ENCODE results near the gene UNC45A.

Gene UNC45A

GRCh38 chr15:90946941-90947576, 12.0 kb downstream of the UNC45A start:
- no peak for DNase-seq (ENCODE audit: low spot score)

DNA sequence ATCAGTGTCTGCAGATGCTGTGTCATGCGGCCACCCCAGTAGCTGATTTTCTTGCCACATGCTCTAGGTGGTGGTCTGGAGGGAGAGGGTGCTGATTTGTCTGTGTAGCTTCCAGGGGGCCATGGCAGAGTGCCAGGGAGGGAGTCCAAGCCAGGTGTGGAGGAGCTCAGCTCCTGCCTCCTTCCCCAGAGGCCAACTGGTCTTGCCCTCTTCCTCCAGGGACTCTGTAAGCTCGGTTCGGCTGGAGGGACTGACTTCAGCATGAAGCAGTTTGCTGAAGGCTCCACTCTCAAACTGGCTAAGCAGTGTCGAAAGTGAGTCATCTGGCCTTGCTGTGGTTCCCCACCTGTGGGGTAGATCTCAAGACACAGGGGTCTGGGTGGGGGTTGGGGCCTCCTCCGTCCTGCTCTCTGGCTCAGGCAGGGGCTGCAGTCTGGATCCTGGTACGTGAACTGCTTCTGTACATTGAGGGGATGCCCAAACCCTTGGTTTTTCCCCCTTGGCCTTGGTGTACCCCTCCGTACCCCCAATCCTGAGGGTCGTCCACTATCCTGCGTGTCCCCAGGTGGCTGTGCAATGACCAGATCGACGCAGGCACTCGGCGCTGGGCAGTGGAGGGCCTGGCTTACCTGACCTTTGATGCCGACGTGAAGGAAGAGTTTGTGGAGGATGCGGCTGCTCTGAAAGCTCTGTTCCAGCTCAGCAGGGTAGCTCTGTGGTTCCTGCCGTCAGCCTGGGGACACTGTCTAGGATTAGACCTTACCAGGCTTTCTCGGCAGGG, 12.7 kb downstream of the UNC45A start:
- DNase-seq (ENCODE audit: low spot score): no peak

GRCh38 chr15:90948506-90948905, 13.4 kb downstream of the UNC45A start:
- DNase-seq (ENCODE audit: low spot score): no peak

GRCh38 chr15:90949979-90950675, 15.0 kb downstream of the UNC45A start:
- no peak for DNase-seq (ENCODE audit: low spot score)

- DNase-seq (ENCODE audit: low spot score): no peak
These were observed 15.6 kb downstream of the UNC45A start for GRCh38 chr15:90950676-90951075.

DNA sequence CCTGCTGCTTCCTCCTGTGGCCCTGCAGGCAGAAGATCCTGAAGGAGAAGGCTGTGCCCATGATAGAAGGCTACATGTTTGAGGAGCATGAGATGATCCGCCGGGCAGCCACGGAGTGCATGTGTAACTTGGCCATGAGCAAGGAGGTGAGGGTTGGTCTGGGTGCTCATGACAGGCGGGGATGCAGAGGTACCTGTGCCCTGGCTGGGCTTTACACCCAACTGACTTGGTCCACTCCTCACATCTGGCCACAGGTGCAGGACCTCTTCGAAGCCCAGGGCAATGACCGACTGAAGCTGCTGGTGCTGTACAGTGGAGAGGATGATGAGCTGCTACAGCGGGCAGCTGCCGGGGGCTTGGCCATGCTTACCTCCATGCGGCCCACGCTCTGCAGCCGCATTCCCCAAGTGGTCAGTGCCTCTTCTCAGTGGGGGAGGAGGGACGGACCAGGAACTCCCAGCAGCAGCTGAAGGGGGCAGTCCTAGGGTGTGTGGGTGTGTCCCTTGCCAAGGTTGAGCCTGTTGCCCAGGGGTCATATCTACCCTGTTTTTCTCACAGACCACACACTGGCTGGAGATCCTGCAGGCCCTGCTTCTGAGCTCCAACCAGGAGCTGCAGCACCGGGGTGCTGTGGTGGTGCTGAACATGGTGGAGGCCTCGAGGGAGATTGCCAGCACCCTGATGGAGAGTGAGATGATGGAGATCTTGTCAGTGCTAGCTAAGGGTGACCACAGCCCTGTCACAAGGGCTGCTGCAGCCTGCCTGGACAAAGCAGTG, 18.0 kb downstream of the UNC45A start:
- no peak for DNase-seq (ENCODE audit: low spot score)

- DNase-seq (ENCODE audit: low spot score): no peak
These were observed 19.0 kb downstream of the UNC45A start for GRCh38 chr15:90953947-90954711.

GRCh38 chr15:90954712-90955623, 19.9 kb downstream of the UNC45A start, which contains the start of gene RCCD1:
Gene RCCD1, plus strand, starts transcription at chr15:90954884. Its CDS starts 1,851 bp downstream, at chr15:90956735.
- DNase-seq (ENCODE audit: low spot score): peak; percentile 99

GRCh38 chr15:90955624-90956273, 20.7 kb downstream of the UNC45A start:
- DNase-seq (ENCODE audit: low spot score): no peak

GRCh38 chr15:90956274-90957030, 21.4 kb downstream of the UNC45A start:
- peak; percentile 93 for DNase-seq (ENCODE audit: low spot score)

DNA sequence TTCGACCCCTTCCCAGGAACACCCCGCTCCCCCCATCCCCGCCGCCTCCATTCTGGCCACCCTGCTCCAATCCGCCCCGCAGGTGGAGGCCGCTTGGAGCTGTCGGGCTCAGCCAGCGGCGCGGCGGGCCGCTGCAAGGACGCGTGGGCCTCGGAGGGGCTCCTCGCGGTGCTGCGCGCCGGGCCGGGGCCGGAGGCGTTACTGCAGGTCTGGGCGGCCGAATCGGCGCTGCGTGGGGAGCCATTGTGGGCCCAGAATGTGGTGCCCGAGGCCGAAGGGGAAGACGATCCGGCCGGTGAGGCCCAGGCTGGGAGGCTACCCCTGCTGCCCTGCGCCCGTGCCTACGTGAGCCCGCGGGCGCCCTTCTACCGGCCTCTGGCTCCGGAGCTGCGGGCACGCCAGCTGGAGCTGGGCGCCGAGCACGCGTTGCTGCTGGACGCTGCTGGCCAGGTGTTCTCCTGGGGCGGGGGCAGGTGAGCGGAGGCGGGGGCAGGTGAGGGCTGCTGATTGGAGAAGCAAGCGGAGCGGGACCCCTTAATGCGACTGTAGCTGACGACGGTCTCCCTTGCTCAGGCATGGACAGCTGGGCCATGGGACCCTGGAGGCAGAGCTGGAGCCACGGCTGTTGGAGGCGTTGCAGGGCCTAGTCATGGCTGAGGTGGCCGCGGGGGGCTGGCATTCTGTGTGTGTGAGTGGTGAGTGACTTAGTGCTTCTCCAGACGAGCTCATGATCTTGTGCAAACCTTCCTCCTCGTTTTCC, 22.1 kb downstream of the UNC45A start:
- DNase-seq (ENCODE audit: low spot score): peak; percentile 56

- no peak for DNase-seq (ENCODE audit: low spot score)
These were observed 22.7 kb downstream of the UNC45A start for GRCh38 chr15:90957791-90958190.

DNA sequence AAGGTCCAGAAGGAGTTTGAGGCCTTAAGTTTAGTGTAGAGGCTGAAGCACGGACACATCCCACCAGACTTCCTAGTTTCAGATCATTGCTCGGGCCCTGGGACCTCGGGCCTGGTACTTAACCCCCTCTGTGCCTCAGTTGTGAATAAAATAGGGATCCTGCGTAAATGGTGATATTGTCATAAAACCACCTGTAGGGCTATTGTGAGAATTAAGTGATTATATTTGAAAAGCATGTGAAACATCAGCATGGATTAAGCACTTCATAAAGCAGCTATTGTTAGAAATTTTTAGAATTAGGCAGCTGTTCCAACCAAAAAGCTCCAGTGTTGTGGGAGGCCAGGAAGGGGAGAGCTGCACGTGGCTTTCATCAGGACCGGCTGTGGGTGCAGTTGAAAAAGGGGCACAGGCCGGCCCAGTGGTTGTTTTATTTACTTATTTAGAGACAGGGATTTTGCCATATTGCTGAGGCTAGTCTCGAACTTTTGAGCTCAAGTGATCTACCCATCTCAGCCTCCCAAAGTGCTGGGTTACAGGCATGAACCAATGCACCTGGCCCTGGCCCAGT, 24.0 kb downstream of the UNC45A start:
- no peak for DNase-seq (ENCODE audit: low spot score)

- peak; percentile 63 for DNase-seq (ENCODE audit: low spot score)
These were observed 24.8 kb downstream of the UNC45A start for GRCh38 chr15:90959894-90960293.

GRCh38 chr15:90960298-90961091, 25.4 kb downstream of the UNC45A start:
- DNase-seq (ENCODE audit: low spot score): no peak

DNA sequence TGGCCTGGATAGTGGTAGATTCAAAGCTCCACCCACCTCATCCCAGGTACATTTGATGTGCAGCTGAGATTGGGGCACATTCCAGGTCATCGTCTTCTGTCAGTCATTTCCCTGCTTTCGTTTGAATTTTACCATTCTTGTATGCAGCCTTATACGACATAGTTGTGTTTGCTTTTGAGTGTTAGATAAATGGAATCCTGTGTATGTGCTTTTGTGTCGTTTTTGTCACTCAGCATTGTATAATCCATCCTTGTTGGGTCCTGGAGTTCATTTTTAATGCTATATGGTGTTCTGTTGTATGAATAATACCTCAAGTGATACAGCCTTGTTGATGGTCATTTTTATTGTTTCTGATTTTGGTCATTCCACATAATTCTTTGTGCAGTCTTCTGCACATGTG, 26.9 kb downstream of the UNC45A start:
- no peak for DNase-seq (ENCODE audit: low spot score)

DNA sequence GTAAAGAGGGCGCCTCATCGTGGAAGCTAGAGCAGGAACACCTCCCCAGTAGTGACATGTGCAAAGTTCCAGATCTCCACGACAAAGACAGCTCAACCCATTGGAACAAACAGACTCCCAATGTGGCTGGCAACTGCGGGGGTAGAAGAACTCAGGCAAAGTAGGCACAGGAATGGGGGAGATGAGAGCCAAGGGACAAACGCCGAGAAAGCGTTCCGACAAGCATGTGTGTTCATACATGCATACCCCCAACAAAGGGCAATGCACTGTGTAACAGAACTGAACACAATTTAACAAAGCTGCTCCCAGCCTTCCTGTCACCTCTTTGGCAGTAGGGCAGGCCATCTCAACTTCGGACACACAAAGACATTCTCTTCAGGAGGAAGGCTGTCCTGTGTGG, 31.2 kb downstream of the UNC45A start:
- DNase-seq (ENCODE audit: low spot score): no peak

Measured in AG20443 (cell line).